ENCODE data around the gene CLP1.

- TF ChIP-seq CTCF (optimal IDR thresholded peaks at IDR 0.05 in 1 of 3, IDR thresholded peaks at IDR 0.05 in 1 of 3, conservative IDR thresholded peaks at IDR 0.05 in 1 of 3; ENCODE audit: extremely low read depth in 1 of 3, insufficient read depth in 2 of 3, low read length in 3 of 3) (no peak), EZH2 (IDR thresholded peaks at IDR 0.05; ENCODE audit: low read length) (no peak)
Measured at GRCh38 chr11:57656885-57657193, 723 bp upstream of the CLP1 start.
